ENCODE results near the gene EREG. TPM values are rescaled to one million over a fixed set of nuclear protein-coding genes. Genes with fewer than 3 reads are reported as not detected.

EREG gene
- total RNA-seq, 6 experiments from 2014 or later = 28.8 to 38.0 (median 32.7) TPM

DNA sequence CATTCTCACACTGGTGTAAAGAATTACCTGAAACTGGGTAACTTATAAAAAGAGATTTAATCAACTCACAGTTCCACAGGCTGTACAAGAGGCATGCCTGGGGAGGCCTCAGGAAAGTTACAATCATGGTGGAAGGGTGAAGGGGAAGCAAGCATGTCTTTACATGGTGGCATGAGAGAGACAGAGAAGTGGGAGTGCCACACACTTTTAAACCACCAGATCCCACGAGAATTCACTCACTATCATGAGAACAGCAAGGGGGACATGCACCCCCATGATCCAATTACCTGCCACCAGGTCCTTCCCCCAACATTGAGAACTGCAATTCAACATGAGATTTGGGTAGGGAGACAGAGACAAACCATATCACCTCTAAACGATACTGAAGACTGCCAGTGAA, 33.7 kb upstream of the EREG start:
- no peak overlapping the region for H3K4me3 Mint-ChIP-seq
- H3K9me3 Mint-ChIP-seq = peaks cover 11% of the 10 kb centered on the region
- H3K4me1 Mint-ChIP-seq (ENCODE audit: low read depth) = peaks cover 41% of the 10 kb centered on the region
- H3K36me3 Mint-ChIP-seq (ENCODE audit: low read depth) = peaks cover 43% of the 10 kb centered on the region
- no peak overlapping the region for H3K27ac Mint-ChIP-seq
- no peaks in the 10 kb centered on the region; the same call in 1 of the 2 replicates for H3K27me3 Mint-ChIP-seq (ENCODE audit: insufficient read depth)
- TF ChIP-seq CTCF (IDR thresholded peaks at IDR 0.05) = no peak
- no peak for DNase-seq

DNA sequence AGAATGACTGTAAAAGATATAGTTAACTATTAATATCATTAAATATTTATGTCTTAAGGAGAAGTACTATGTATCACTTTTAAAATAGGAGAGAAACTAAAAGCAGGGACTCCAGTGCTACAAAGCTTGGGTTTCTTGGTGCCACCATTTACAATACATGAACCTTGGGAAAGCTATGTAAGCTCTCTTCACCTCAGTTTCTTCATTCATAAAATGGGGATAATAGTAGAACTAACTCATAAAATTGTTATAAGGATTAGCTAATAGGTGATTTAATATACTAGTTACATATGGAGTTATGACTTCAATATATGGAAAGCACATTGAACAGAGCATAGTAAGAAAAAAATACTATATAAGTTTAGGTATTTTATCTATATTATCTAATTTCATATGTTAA, 33.0 kb upstream of the EREG start:
- TF ChIP-seq CTCF (IDR thresholded peaks at IDR 0.05) = no peak
- peaks cover 40% of the 10 kb centered on the region for H3K4me1 Mint-ChIP-seq (ENCODE audit: low read depth)
- H3K36me3 Mint-ChIP-seq (ENCODE audit: low read depth) = peaks cover 43% of the 10 kb centered on the region
- no peak for DNase-seq
- no peaks in the 10 kb centered on the region; the same call in 1 of the 2 replicates for H3K27me3 Mint-ChIP-seq (ENCODE audit: insufficient read depth)
- no peak overlapping the region for H3K4me3 Mint-ChIP-seq
- no peak overlapping the region for H3K27ac Mint-ChIP-seq
- peaks cover 11% of the 10 kb centered on the region for H3K9me3 Mint-ChIP-seq

- H3K9me3 Mint-ChIP-seq = peaks cover 5% of the 10 kb centered on the region
- TF ChIP-seq CTCF (IDR thresholded peaks at IDR 0.05) = no peak
- no peaks in the 10 kb centered on the region; the same call in 1 of the 2 replicates for H3K27me3 Mint-ChIP-seq (ENCODE audit: insufficient read depth)
- H3K27ac Mint-ChIP-seq = no peak overlapping the region
- H3K36me3 Mint-ChIP-seq (ENCODE audit: low read depth) = peaks cover 35% of the 10 kb centered on the region
- DNase-seq = no peak
- H3K4me1 Mint-ChIP-seq (ENCODE audit: low read depth) = peaks cover 16% of the 10 kb centered on the region
- H3K4me3 Mint-ChIP-seq = no peak overlapping the region
These were observed 30.3 kb upstream of the EREG start for GRCh38 chr4:74334636-74335035.

DNA sequence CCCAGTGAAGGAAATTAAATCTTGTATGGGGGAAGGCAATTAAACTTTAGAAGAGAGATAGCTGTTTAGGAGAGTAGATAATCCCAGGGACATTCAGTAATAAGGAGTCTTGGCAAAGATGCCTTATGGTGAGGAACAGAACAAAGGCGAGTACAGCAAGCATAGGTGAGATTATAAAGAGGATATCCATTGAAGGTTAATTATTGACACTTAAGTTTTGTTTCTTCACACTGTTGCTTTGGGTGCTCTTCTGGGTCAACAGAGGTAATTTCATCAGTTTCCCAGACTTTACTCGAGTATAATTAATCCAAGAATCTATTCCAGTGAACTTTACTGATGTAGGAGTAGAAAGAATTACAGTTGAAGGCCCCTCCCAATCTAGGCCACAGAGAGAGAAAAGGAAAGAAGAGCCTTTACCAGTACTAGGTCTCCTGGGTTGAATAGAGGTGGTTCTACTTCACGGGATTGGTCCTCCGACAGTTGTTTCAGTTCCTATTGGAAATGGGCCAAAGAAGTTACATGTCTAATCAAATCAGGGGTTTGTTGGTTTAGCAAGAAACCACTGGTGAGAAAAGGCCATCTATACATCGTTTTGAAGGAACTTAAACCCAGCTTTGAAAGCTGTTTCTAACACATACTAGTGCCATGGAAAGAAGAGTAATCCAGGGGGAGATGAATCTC, 29.5 kb upstream of the EREG start:
- no peaks in the 10 kb centered on the region; the same call in 1 of the 2 replicates for H3K27me3 Mint-ChIP-seq (ENCODE audit: insufficient read depth)
- TF ChIP-seq CTCF (IDR thresholded peaks at IDR 0.05) = no peak
- peaks cover 32% of the 10 kb centered on the region for H3K36me3 Mint-ChIP-seq (ENCODE audit: low read depth)

GRCh38 chr4:74338792-74339333, 26.1 kb upstream of the EREG start:
- H3K4me1 Mint-ChIP-seq (ENCODE audit: low read depth) = peaks cover 11% of the 10 kb centered on the region
- TF ChIP-seq CTCF (IDR thresholded peaks at IDR 0.05) = no peak
- H3K36me3 Mint-ChIP-seq (ENCODE audit: low read depth) = peaks cover 51% of the 10 kb centered on the region
- no peaks in the 10 kb centered on the region; the same call in 1 of the 2 replicates for H3K27me3 Mint-ChIP-seq (ENCODE audit: insufficient read depth)
- no peak overlapping the region for H3K27ac Mint-ChIP-seq
- peaks cover 30% of the 10 kb centered on the region for H3K9me3 Mint-ChIP-seq
- H3K4me3 Mint-ChIP-seq = no peak overlapping the region
- DNase-seq = no peak

More for the DNA sequence above, 29.5 kb upstream of the EREG start:
- Mint-ChIP-seq H3K4me1 (ENCODE audit: low read depth) (peaks cover 16% of the 10 kb centered on the region), H3K9me3 (peaks cover 8% of the 10 kb centered on the region), H3K27ac (no peak overlapping the region), H3K4me3 (no peak overlapping the region)
- DNase-seq = no peak
